Measurements from ENCODE around the gene SEZ6.

DNA sequence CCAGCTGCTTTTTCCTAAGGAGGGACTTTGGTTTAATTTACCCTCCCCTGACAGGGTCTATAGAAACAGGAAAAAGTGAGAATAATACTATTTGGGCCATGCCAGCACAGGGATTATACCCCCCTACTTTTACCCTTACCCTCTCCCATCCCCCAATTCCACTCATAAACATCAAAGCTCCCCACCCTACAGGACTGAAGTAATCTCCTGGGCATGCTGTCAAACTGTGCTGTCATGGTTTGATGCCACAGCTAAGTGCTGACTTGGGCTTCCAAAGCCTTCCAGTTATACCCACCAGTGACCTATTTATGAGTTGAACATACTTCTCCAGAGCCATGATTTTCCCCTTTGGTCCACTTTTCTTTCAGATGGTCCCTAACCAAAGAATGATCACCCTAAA, 67.3 kb downstream of the SEZ6 start:
- TF ChIP-seq CTCF (IDR thresholded peaks at IDR 0.05) (no peak), POLR2A (IDR thresholded peaks at IDR 0.05) (no peak), POLR2AphosphoS5 (IDR thresholded peaks at IDR 0.05) (no peak)
